GM12878 (cell line): Measurements from ENCODE around the gene USP17L29.
"Not testable (repeated sequence)": the region's sequence is repeated elsewhere in the genome, so short reads cannot be mapped to it uniquely, and the experiment has no call there.

Experiments used
- CHD1 ChIP-seq: IDR thresholded peaks from 2 replicates; pipeline ENCODE4 v1.6.1; 2012; ENCODE audit warnings: low read depth, low read length, improper control_type of control experiment
- GATAD2B ChIP-seq: fragments of 450-650 bp; conservative IDR thresholded peaks from 2 replicates; pipeline ENCODE4 v1.6.1; 2017; ENCODE audit warnings: low read depth, mild to moderate bottlenecking, moderate library complexity
- RB1 ChIP-seq: fragments of 450-650 bp; formaldehyde crosslinking; IDR thresholded peaks from 2 replicates; pipeline ENCODE4 v1.6.1; 2017; ENCODE audit warnings: mild to moderate bottlenecking, borderline replicate concordance
- TCF12 ChIP-seq: IDR thresholded peaks from 2 replicates; pipeline ENCODE4 v1.6.1; 2011; ENCODE audit warnings: low read depth, mild to moderate bottlenecking, low read length
- ZNF274 ChIP-seq: IDR thresholded peaks from one replicate; pipeline ENCODE4 v1.8.0; 2011; ENCODE audit not compliant: insufficient read length, insufficient read depth
- TF ChIP-seq, protein P1 (sequence below): IDR thresholded peaks from 2 replicates; pipeline ENCODE4 v1.6.1; 2012; ENCODE audit warnings: low read length, inconsistent platforms
- TF ChIP-seq, protein P2 (sequence below), 3 experiments: IDR thresholded peaks in 2 of 3; conservative IDR thresholded peaks in 1 of 3; 2 replicates each; pipeline ENCODE4 v1.5.1; 2011; ENCODE audit warnings: low read depth in 3 of 3, low read length in 3 of 3, mild to moderate bottlenecking in 3 of 3, control low read depth in 2 of 3, moderate library complexity in 2 of 3, inconsistent platforms in 1 of 3, mixed read lengths in 1 of 3; ENCODE audit not compliant: control insufficient read depth in 2 of 3, insufficient read depth in 1 of 3; ENCODE audit errors: extremely low read depth in 1 of 3

DNA sequence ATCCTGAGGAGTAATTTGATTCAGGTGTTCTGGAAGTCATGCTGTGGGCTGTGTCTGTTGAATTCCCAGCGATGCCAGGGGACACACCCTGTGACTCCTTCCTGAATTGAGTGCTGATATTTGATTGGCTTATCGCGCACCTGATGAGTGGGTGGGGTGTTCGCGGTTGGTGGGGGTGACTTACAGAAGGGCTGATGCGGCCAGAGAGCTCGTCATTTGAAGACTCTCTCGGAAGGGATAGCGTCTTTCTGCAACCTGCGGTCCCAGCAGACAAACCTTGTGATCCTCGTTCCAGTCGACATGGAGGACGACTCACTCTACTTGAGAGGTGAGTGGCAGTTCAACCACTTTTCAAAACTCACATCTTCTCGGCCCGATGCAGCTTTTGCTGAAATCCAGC lies 9.6 kb upstream of the USP17L29 start, which contains the start of gene USP17L27:
- not testable (repeated sequence) for TF ChIP-seq TCF12, ZNF274, GATAD2B, CHD1, RB1
- TF ChIP-seq, protein P1, sequence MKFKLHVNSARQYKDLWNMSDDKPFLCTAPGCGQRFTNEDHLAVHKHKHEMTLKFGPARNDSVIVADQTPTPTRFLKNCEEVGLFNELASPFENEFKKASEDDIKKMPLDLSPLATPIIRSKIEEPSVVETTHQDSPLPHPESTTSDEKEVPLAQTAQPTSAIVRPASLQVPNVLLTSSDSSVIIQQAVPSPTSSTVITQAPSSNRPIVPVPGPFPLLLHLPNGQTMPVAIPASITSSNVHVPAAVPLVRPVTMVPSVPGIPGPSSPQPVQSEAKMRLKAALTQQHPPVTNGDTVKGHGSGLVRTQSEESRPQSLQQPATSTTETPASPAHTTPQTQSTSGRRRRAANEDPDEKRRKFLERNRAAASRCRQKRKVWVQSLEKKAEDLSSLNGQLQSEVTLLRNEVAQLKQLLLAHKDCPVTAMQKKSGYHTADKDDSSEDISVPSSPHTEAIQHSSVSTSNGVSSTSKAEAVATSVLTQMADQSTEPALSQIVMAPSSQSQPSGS, result not testable (repeated sequence)
- TF ChIP-seq, protein P2, sequence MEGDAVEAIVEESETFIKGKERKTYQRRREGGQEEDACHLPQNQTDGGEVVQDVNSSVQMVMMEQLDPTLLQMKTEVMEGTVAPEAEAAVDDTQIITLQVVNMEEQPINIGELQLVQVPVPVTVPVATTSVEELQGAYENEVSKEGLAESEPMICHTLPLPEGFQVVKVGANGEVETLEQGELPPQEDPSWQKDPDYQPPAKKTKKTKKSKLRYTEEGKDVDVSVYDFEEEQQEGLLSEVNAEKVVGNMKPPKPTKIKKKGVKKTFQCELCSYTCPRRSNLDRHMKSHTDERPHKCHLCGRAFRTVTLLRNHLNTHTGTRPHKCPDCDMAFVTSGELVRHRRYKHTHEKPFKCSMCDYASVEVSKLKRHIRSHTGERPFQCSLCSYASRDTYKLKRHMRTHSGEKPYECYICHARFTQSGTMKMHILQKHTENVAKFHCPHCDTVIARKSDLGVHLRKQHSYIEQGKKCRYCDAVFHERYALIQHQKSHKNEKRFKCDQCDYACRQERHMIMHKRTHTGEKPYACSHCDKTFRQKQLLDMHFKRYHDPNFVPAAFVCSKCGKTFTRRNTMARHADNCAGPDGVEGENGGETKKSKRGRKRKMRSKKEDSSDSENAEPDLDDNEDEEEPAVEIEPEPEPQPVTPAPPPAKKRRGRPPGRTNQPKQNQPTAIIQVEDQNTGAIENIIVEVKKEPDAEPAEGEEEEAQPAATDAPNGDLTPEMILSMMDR (IDR thresholded peaks at IDR 0.05 in 2 of 3, conservative IDR thresholded peaks at IDR 0.05 in 1 of 3; ENCODE audit: control insufficient read depth in 2 of 3, extremely low read depth in 1 of 3, insufficient read depth in 1 of 3, low read depth in 3 of 3, low read length in 3 of 3), result not testable (repeated sequence)
